Measurements from ENCODE around the gene SEC24D. TPM values are rescaled to one million over a fixed set of nuclear protein-coding genes. Genes with fewer than 3 reads are reported as not detected.
A peak's percentile ranks its signal among the peaks of the same experiment; 100 is the strongest.

SEC24D gene
- total RNA-seq, 1 donor from 2014 or later = 66.7 TPM

DNA sequence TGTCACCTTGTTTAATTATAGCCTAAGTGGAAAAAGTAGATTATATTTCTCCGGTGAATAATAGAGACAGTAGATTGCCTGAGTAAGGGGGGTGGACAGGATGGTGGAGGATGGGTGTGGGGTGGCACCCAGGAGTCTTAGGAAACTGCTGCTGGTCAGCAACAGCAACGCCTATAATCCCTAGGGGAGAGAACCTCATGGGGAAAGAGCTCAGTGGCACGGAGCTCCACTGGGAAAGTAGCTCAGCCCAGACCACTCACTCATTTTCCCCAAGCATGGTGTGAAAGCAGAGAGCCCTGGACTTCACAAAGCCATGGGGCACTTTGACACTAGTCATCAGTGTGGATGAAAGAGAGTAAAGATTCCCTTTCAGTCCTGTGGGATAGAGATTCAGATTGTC lies 119.6 kb downstream of the SEC24D start:
- no peak for DNase-seq (ENCODE audit: low spot score)

DNA sequence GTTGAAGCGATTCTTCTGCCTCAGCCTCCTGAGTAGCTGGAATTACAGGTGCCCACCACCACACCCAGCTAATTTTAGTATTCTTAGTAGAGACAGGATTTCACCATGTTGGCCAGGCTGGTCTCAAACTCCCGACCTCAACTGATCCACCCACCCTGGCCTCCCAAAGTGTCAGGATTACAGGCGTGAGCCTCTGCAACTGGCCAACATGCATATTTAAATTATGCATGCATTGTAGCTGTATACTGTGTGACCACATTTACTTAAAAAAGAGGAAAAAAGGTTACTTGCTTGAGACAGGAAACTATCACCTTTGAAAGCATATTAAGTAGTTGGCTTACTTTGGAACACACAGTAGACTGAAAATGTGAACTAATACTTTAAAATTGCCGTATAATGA lies 121.2 kb downstream of the SEC24D start:
- no peak for DNase-seq (ENCODE audit: low spot score)

DNA sequence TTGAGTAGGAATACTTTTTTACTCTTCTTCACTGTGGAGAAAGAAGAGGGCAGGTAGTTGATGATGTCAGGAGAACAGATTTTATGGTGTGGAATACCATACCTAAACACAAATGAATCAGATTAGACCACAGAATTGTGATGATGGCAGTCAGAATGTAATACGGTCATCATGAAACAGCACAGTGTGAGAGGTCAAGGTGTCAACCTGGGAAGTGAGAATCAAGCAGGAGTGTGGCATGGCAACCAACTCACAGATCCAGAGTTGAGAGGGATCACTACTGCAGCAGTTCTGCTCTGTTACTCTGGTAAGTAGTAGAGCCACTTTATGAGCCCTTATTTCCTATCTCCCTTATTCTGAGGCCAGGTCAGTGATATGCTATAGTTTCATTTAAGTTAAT lies 123.1 kb downstream of the SEC24D start:
- no peak for DNase-seq (ENCODE audit: low spot score)

DNA sequence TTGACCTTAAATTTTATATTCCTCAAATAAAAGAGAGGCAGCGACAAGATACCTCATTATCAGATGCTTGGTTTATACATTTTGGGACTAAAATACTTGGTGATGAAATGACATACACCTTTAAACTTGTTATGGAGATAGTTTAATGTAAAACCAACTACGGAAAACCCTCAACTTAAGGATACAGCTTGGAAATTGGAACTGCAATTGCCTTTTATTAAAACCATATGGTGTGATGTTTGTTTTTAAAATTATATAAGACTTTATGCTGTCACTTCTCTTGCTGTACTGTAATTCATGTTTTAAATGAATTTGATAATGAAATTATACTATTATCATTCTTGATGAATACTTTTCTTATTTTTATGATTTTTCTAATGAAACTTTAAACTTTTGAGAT lies 124.9 kb downstream of the SEC24D start:
- no peak for DNase-seq (ENCODE audit: low spot score)

DNA sequence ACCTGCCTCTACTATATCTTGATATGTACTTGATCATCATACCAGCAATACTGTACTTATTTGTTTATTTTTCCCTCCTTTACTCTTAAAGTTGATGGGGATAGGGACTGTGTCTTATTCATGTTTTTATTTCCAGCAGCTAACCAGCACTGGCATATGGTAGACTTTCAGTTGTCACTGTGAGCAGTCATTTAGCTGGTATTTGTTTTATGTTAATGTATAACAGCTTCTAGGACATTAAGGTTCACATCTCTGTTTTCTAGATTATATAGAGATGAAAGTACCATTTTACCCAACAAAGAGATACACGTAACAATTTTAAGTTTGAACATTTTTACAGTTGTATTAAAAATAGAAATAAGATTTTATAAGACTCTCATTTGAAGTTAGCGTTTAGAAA lies 132.8 kb downstream of the SEC24D start:
- no peak for DNase-seq (ENCODE audit: low spot score)

DNA sequence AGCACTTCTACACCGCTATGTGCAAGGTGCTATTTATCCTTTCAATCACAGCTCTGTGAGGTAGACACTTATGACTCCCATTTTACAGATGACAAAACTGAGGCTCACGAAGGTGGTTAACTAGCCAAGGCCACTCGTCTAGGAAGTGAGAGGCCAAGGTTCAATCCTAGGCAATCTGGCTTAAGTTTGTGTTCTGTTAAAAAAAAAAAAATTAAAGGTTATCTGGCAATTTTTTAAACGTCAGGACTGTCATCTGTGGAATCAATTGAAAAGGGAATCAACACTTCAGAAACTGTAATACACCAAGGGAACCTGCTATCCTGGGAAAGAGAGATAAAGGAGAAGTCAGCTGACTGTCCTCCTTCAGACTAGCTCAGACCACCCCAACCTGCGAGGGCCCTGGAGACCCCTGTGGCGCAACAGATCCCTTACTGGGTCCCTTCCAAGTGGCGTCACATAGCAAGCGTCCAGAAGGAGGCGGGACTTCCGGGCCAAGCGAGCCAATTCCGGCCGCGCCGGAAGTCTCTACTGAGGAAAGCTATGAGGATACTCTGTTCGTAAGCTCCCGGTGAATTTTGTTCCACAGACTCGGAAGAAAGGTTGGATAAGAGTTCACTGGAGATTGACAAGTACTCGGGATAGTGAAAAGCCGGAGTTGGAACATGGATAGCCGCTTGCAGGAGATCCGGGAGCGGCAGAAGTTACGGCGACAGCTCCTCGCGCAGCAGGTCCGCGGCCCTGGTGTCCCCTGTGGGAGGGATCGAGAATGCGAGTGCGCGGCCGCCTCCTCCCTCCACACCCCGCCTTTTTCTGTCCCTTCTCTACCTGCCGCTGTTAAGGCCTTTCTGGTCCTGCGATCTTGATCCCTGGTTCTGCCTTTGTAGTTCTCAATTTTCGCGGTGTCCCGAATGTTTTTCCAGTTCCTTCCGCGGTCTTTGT lies 150.8 kb downstream of the SEC24D start, which contains the start of gene METTL14:
TSS of gene METTL14 (plus strand) at position 520 of the 939 bp plus-strand sequence. CDS start at position 663, 143 bp downstream.
- peak; percentile 93 for DNase-seq (ENCODE audit: low spot score)

DNA sequence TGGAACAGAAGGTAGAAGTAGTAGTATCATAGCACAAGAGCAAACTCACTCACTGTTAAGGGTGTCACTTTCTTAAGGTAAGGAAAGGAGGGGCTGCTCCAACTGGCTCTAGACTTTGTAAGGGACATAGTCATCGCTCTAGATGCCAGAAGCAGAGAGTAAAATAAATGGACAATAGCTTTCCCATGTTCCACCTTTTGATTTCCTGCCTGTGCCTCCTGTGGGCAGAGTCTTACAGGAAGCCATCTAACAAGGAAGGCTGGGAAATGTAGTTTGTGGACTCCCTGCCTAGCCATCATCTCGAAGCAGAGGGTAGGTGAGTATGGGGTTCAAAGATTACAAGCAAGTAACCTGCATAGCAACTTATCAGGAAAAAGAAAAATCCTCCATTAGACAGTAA lies 152.4 kb downstream of the SEC24D start:
- no peak for DNase-seq (ENCODE audit: low spot score)

DNA sequence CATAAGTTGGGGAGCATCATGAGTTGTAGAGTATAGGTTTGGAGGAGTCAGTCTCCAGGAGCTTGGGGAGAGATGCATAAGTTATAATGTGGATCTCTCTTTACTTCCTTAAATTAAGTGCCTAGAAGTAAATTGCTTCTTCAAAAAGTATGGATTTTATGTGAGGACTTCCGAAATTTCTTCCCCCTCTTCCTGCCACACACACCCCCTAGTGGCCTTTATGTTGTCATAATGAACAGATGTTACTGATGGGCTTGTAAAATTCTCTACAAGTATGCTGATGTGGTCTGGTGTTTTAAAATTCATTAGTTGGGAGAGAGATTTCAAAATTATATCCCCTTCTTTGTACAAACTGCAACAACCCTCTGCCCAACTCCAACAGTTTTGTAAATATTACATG lies 153.0 kb downstream of the SEC24D start:
- DNase-seq (ENCODE audit: low spot score) = no peak

DNA sequence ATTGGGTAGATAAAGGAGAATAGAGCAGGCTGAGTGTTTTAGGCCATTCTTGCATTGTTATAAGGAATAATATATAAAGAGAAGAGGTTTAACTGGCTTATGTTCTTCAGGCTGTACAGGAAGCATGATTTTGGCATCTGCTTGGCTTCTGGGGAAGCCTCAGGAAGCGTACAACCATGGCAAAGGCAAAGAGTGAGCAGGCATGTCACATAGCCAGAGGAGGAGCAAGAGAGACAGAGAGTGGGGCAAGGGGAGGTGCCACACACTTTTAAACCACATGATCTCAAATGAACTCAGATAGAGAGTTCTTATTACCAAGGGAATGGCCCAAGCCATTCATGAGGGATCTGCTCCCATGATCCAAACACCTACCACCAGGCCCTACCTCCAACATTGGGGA lies 155.1 kb downstream of the SEC24D start:
- no peak for DNase-seq (ENCODE audit: low spot score)

DNA sequence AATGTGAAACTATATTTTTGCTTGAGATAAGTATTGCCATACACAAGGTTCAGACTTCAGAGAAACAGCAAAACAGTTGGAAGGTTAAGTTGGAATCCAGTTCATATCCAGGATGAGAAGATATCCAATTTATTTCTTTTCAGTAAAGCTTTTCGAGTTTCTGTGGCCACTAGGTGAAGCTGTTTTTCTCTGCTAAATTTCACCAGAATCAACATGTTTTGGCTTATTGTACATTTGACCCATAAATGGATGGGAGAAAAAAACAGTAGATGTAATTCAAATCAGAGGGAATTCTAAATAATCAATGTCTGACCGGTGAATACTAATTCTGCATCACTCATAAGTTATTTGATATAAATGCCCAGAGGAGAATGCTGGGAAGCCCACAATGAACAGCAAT lies 159.8 kb downstream of the SEC24D start:
- DNase-seq (ENCODE audit: low spot score) = no peak

Other genes with a start within 250 kb of the SEC24D start
- gene METTL14, start 150.7 kb downstream of the SEC24D start, total RNA-seq = 62.2 TPM
- 381 TPM for gene SYNPO2, start 52.7 kb upstream of the SEC24D start, total RNA-seq